Stimulated activated CD4-positive, alpha-beta T cell treated with anti-CD3 and anti-CD28 coated beads, TNF-alpha, amount 100 ng/mL, for 48 hours (primary cell): ENCODE results near the gene TCF4.
"Not testable (repeated sequence)": the region's sequence is repeated elsewhere in the genome, so short reads cannot be mapped to it uniquely, and the experiment has no call there.

Source experiments
- DNase-seq, 3 donors: peaks; one replicate each; pipeline ENCODE4 v3.0.0-alpha.2; 2020; ENCODE audit warnings: low read depth in 3 of 3

The TCF4 gene

GRCh38 chr18:55475467-55475866 is 112.5 kb downstream of the TCF4 start:
- no peak for DNase-seq

- DNase-seq: no peak
Observed at GRCh38 chr18:55473560-55473959, 114.4 kb downstream of the TCF4 start.

- no peak for DNase-seq
Observed at GRCh38 chr18:55473058-55473457, 114.9 kb downstream of the TCF4 start.

GRCh38 chr18:55470826-55471225 is 117.2 kb downstream of the TCF4 start:
- no peak for DNase-seq

GRCh38 chr18:55469134-55469533 is 118.9 kb downstream of the TCF4 start:
- DNase-seq: not testable (repeated sequence)

- no peak for DNase-seq
Observed at GRCh38 chr18:55466789-55467188, 121.2 kb downstream of the TCF4 start.

- no peak for DNase-seq
Observed at GRCh38 chr18:55465313-55465712, 122.7 kb downstream of the TCF4 start.

GRCh38 chr18:55464581-55464980 is 123.4 kb downstream of the TCF4 start:
- no peak for DNase-seq

- no peak for DNase-seq
Observed at GRCh38 chr18:55462652-55463051, 125.3 kb downstream of the TCF4 start.

- no peak for DNase-seq
Observed at GRCh38 chr18:55461848-55462247, 126.1 kb downstream of the TCF4 start.

GRCh38 chr18:55458456-55459203 is 129.4 kb downstream of the TCF4 start:
- DNase-seq: no peak

- DNase-seq: no peak
Observed at GRCh38 chr18:55457028-55457427, 131.0 kb downstream of the TCF4 start.

- no peak for DNase-seq
Observed at GRCh38 chr18:55455938-55456337, 132.1 kb downstream of the TCF4 start.

GRCh38 chr18:55453186-55453585 is 134.8 kb downstream of the TCF4 start:
- no peak for DNase-seq

GRCh38 chr18:55452123-55452611 is 135.8 kb downstream of the TCF4 start:
- no peak for DNase-seq

- no peak for DNase-seq
Observed at GRCh38 chr18:55449412-55450140, 138.4 kb downstream of the TCF4 start.

GRCh38 chr18:55448420-55448819 is 139.6 kb downstream of the TCF4 start:
- DNase-seq: no peak

GRCh38 chr18:55447672-55448018 is 140.3 kb downstream of the TCF4 start:
- no peak for DNase-seq

- no peak for DNase-seq
Observed at GRCh38 chr18:55446996-55447671, 140.9 kb downstream of the TCF4 start.

- no peak for DNase-seq
Observed at GRCh38 chr18:55444536-55444935, 143.5 kb downstream of the TCF4 start.

GRCh38 chr18:55443776-55444175 is 144.2 kb downstream of the TCF4 start:
- no peak for DNase-seq

- DNase-seq: no peak
Observed at GRCh38 chr18:55442561-55442960, 145.4 kb downstream of the TCF4 start.

- no peak for DNase-seq
Observed at GRCh38 chr18:55440988-55441387, 147.0 kb downstream of the TCF4 start.
